A549 (cell line): Measurements from ENCODE around the gene SUMF1. TPM values are rescaled to one million over a fixed set of nuclear protein-coding genes. Genes with fewer than 3 reads are reported as not detected.

Experiments used
- ATAC-seq, 2 experiments: fragments of 200-7000 bp in 1 of 2; fragments of >200 bp in 1 of 2; cut with Nextera tagmentation in 1 of 2; cut with Tn5 transposase in 1 of 2; 3 replicates each; pipeline versions ENCODE4 v1.8.0 to v1.9.1; 2018 to 2020; ENCODE audit warnings: mild to moderate bottlenecking in 1 of 2, moderate library complexity in 1 of 2
- CTCF ChIA-PET: fragments of 300-600 bp; sonication (Branson Sonifier 250); formaldehyde crosslinking; extraction: SDS; loops from one replicate; lab custom pipeline; 2021; ENCODE audit warnings: antibody characterized with exemption, inconsistent platforms; lab: Yijun Ruan, JAX
- POLR2A ChIA-PET: fragments of 350-600 bp; formaldehyde crosslinking; extraction: SDS; loops from one replicate; lab custom pipeline; 2021; ENCODE audit warnings: antibody characterized with exemption, inconsistent platforms; lab: Yijun Ruan, JAX
- DNase-seq, 2 experiments: peaks; one replicate each; pipeline versions ENCODE4 v3.0.0 to v3.0.0-alpha.2; 2011 to 2016; ENCODE audit warnings: low read depth in 1 of 2, low spot score in 1 of 2
- FAIRE-seq: peaks from 2 replicates; lab custom pipeline; 2011; peaks lifted over from hg19 to GRCh38; lab: Jason Lieb, UNC
- H3K27ac ChIP-seq, 2 experiments: fragments of >200 bp; sonication (Bioruptor Twin); formaldehyde crosslinking; 3 replicates each; pipeline ENCODE4 v1.5.1; 2016 to 2017
- H3K4me1 ChIP-seq: fragments of >200 bp; sonication (Bioruptor Twin); formaldehyde crosslinking; 3 replicates; pipeline ENCODE4 v1.6.1; 2016
- H3K4me2 ChIP-seq: fragments of >200 bp; sonication (Bioruptor Twin); formaldehyde crosslinking; 3 replicates; pipeline ENCODE4 v1.6.1; 2016
- H3K4me3 ChIP-seq: fragments of >200 bp; sonication (Bioruptor Twin); formaldehyde crosslinking; 3 replicates; pipeline ENCODE4 v1.5.1; 2016
- H3K9me3 ChIP-seq: fragments of >200 bp; sonication (Bioruptor Twin); formaldehyde crosslinking; 3 replicates; pipeline ENCODE4 v1.6.1; 2016
- CBX2 ChIP-seq: fragments of 200-600 bp; sonication (generic); IDR thresholded peaks from 2 replicates; pipeline ENCODE4 v1.6.1; 2016; ENCODE audit warnings: low read depth, mild to moderate bottlenecking, borderline replicate concordance
- CHD4 ChIP-seq: fragments of 200-600 bp; sonication (generic); IDR thresholded peaks from 2 replicates; pipeline ENCODE4 v1.6.1; 2016; ENCODE audit warnings: antibody characterized with exemption, mild to moderate bottlenecking, borderline replicate concordance
- FOSB ChIP-seq: fragments of 250-450 bp; sonication (Bioruptor Pico); IDR thresholded peaks from 2 replicates; pipeline ENCODE4 v1.5.0; 2020; ENCODE audit warnings: mild to moderate bottlenecking, moderate library complexity
- FOSL2 ChIP-seq, 2 experiments: fragments of 450-650 bp in 1 of 2; fragments of >200 bp in 1 of 2; sonication (Bioruptor Twin) in 1 of 2; formaldehyde crosslinking; IDR thresholded peaks; 2 replicates each; pipeline versions ENCODE4 v1.5.0 to v1.6.1; 2016 to 2020; ENCODE audit warnings: mild to moderate bottlenecking in 1 of 2, moderate library complexity in 1 of 2
- FOXS1 ChIP-seq: fragments of 250-450 bp; sonication (Bioruptor Pico); IDR thresholded peaks from 2 replicates; pipeline ENCODE4 v1.5.0; 2020; ENCODE audit warnings: mild to moderate bottlenecking, moderate library complexity
- GATA3 ChIP-seq: IDR thresholded peaks from 2 replicates; pipeline ENCODE4 v1.6.1; 2012; ENCODE audit warnings: borderline replicate concordance
- HMGXB4 ChIP-seq: fragments of 250-450 bp; sonication (Bioruptor Pico); IDR thresholded peaks from 2 replicates; pipeline ENCODE4 v1.5.0; 2021; ENCODE audit warnings: mild to moderate bottlenecking, moderate library complexity, borderline replicate concordance
- KDM1A ChIP-seq: fragments of 200-600 bp; sonication (generic); IDR thresholded peaks from 2 replicates; pipeline ENCODE4 v1.6.1; 2016; ENCODE audit warnings: low read depth, mild to moderate bottlenecking
- MAFK ChIP-seq: fragments of 450-650 bp; IDR thresholded peaks from 2 replicates; pipeline ENCODE4 v1.6.1; 2014; ENCODE audit not compliant: partially characterized antibody
- MAZ ChIP-seq: fragments of 150-350 bp; IDR thresholded peaks from 2 replicates; pipeline ENCODE4 v1.6.1; 2014; ENCODE audit warnings: antibody characterized with exemption, low read depth, low read length, borderline replicate concordance
- NFE2L2 ChIP-seq: fragments of 150-350 bp; conservative IDR thresholded peaks from 2 replicates; pipeline ENCODE4 v1.6.1; 2014; ENCODE audit warnings: low read length
- NR3C1 ChIP-seq: fragments of >200 bp; sonication (Bioruptor Twin); formaldehyde crosslinking; IDR thresholded peaks from 3 replicates; pipeline ENCODE4 v1.6.1; 2017
- PBX3 ChIP-seq: IDR thresholded peaks from 2 replicates; pipeline ENCODE4 v1.6.1; 2012
- RAD21 ChIP-seq, 2 experiments: fragments of >200 bp in 1 of 2; sonication (Bioruptor Twin) in 1 of 2; formaldehyde crosslinking in 1 of 2; IDR thresholded peaks in 1 of 2; conservative IDR thresholded peaks in 1 of 2; 2 replicates in 1 of 2; 3 replicates in 1 of 2; pipeline ENCODE4 v1.6.1; 2012 to 2018; ENCODE audit warnings: inconsistent platforms in 1 of 2
- RARB ChIP-seq: fragments of 250-450 bp; sonication (Bioruptor Pico); IDR thresholded peaks from 2 replicates; pipeline ENCODE4 v1.8.0; 2021; ENCODE audit warnings: mild to moderate bottlenecking, moderate library complexity
- RCOR1 ChIP-seq: fragments of 150-350 bp; IDR thresholded peaks from 2 replicates; pipeline ENCODE4 v1.6.1; 2014; ENCODE audit warnings: antibody characterized with exemption, low read length, low read depth
- REST ChIP-seq: fragments of 200-600 bp; sonication (generic); IDR thresholded peaks from 2 replicates; pipeline ENCODE4 v1.6.1; 2016; ENCODE audit warnings: antibody characterized with exemption, mild to moderate bottlenecking, moderate library complexity
- SMC3 ChIP-seq: fragments of >200 bp; sonication (Bioruptor Twin); formaldehyde crosslinking; IDR thresholded peaks from 3 replicates; pipeline ENCODE4 v1.6.1; 2018; ENCODE audit warnings: inconsistent platforms
- TFCP2L1 ChIP-seq: fragments of 250-450 bp; sonication (Bioruptor Pico); IDR thresholded peaks from 2 replicates; pipeline ENCODE4 v1.5.0; 2021; ENCODE audit warnings: mild to moderate bottlenecking
- ZFP36 ChIP-seq: fragments of 450-650 bp; IDR thresholded peaks from 2 replicates; pipeline ENCODE4 v1.6.1; 2014; ENCODE audit warnings: borderline replicate concordance; ENCODE audit not compliant: partially characterized antibody
- ZNF302 ChIP-seq: fragments of 250-450 bp; sonication (Bioruptor Pico); IDR thresholded peaks from 2 replicates; pipeline ENCODE4 v1.9.0; 2021; ENCODE audit warnings: inconsistent platforms, mild to moderate bottlenecking, moderate library complexity
- WGBS: methylation state at CpG from one replicate; pipeline ENCODE4 v1.1.6; 2017; ENCODE audit errors: missing lambda C conversion rate; 5-methylcytosine and 5-hydroxymethylcytosine counted together
- polyA plus RNA-seq, 4 experiments: library from polyadenylated mRNA; depleted of rRNA in 3 of 4; stranded (reverse); fragments of >200 nt; fragmentation: RNase III in 1 of 4; extraction: RNeasy Plus Mini Kit Qiagen cat#74134 plus additional on column Dnase treatment in 1 of 4; gene quantifications; 2 replicates in 3 of 4; 3 replicates in 1 of 4; pipeline ENCODE4 v1.2.3, GENCODE V29; 2011 to 2017

The SUMF1 gene
- polyA plus RNA-seq, 2 of the 4 experiments (the other 2 are of a cell fraction): 20.9 to 25.4 TPM

- Histone ChIP-seq H3K4me3 (no peak overlapping the region), H3K27ac (no peak overlapping the region), H3K4me1 (no peaks in the 10 kb centered on the region), H3K9me3 (no peaks in the 10 kb centered on the region), H3K4me2 (no peak overlapping the region)
- ATAC-seq: no peak
- FAIRE-seq: no peak
- no peak for DNase-seq
- TF ChIP-seq CBX2: no peak
- TF ChIP-seq NFE2L2: no peak
- TF ChIP-seq ZFP36: no peak
- TF ChIP-seq KDM1A: no peak
- no peak for TF ChIP-seq FOXS1
- no peak for TF ChIP-seq SMC3
- no peak for TF ChIP-seq TFCP2L1 (CRISPR knock-in tag)
- no peak for TF ChIP-seq HMGXB4 (CRISPR knock-in tag)
- TF ChIP-seq ZNF302: no peak
- TF ChIP-seq MAFK: no peak
- TF ChIP-seq NR3C1: no peak
- no peak for TF ChIP-seq RCOR1
- TF ChIP-seq MAZ: no peak
- no peak for TF ChIP-seq CHD4
- no peak for TF ChIP-seq RARB (CRISPR knock-in tag)
- WGBS: 71% methylated on average over 2 of the region's 2 CpGs
- ChIA-PET CTCF (no interaction called here), POLR2A (interaction anchor here (2.8 kb wide), 1 partner anchor 13 kb away, joined by 11 read pairs; the partner anchor contains the start of gene ITPR1)
Measured at GRCh38 chr3:4506559-4507023, 39.5 kb upstream of the SUMF1 start.

- no peak overlapping the region for H3K27ac ChIP-seq
- no peak overlapping the region for H3K4me3 ChIP-seq
- CTCF ChIA-PET: interaction anchor here (1.0 kb wide), 1 partner anchor 19 kb away, joined by 3 read pairs; no protein-coding TSS in a partner anchor
- FAIRE-seq: no peak
- ATAC-seq: no peak
- H3K4me1 ChIP-seq: no peaks in the 10 kb centered on the region
- TF ChIP-seq RCOR1 (no peak), REST (no peak), FOSL2 (IDR thresholded peaks at IDR 0.05) (no peak), FOSL2 (CRISPR knock-in tag; IDR thresholded peaks at IDR 0.05) (no peak), NR3C1 (no peak), FOSB (CRISPR knock-in tag) (no peak), GATA3 (no peak), RAD21 (conservative IDR thresholded peaks at IDR 0.05 in 1 of 2, IDR thresholded peaks at IDR 0.05 in 1 of 2) (no peak), PBX3 (no peak)
- DNase-seq: no peak
- WGBS: 85% methylated on average over 6 of the region's 6 CpGs
- no peak overlapping the region for H3K4me2 ChIP-seq
- POLR2A ChIA-PET: interaction anchor here (0.5 to 2.8 kb wide), 3 partner anchors 13 kb away, joined by 3 to 11 read pairs (median 3); partner anchors contain the start of gene ITPR1
- H3K9me3 ChIP-seq: no peaks in the 10 kb centered on the region
Measured at GRCh38 chr3:4505688-4506558, 38.9 kb upstream of the SUMF1 start.
